ENCODE data around the gene KCNIP4. TPM values are rescaled to one million over a fixed set of nuclear protein-coding genes. Genes with fewer than 3 reads are reported as not detected.

The KCNIP4 gene
- total RNA-seq, 4 donors from 2014 or later = 1.3 to 11.1 TPM; not detected in 2

- Histone ChIP-seq H3K27me3 (no peaks in the 10 kb centered on the region), H3K36me3 (no peaks in the 10 kb centered on the region), H3K4me1 (no peaks in the 10 kb centered on the region), H3K9me3 (no peaks in the 10 kb centered on the region), H3K27ac (no peak overlapping the region), H3K4me3 (no peak overlapping the region)
- DNase-seq = no peak
- intact Hi-C loops (cut with DNase I; ENCODE audit: low total_unique reads) = no loop called here
- TF ChIP-seq CTCF (IDR thresholded peaks at IDR 0.05) = no peak
- no peak for TF ChIP-seq POLR2A (IDR thresholded peaks at IDR 0.05)
These were observed 417.5 kb downstream of the KCNIP4 start for GRCh38 chr4:21531048-21531447.

- intact Hi-C loops (cut with DNase I; ENCODE audit: low total_unique reads) = no loop called here
- Histone ChIP-seq H3K27ac (no peak overlapping the region), H3K4me3 (no peak overlapping the region), H3K36me3 (no peaks in the 10 kb centered on the region), H3K27me3 (no peaks in the 10 kb centered on the region), H3K4me1 (no peaks in the 10 kb centered on the region), H3K9me3 (no peaks in the 10 kb centered on the region)
- TF ChIP-seq CTCF (IDR thresholded peaks at IDR 0.05) = no peak
- TF ChIP-seq POLR2A (IDR thresholded peaks at IDR 0.05) = no peak
- DNase-seq = no peak
These were observed 419.4 kb downstream of the KCNIP4 start for GRCh38 chr4:21529214-21529613.

- intact Hi-C loops (cut with DNase I; ENCODE audit: low total_unique reads) = no loop called here
- H3K4me3 ChIP-seq = no peak overlapping the region
- no peaks in the 10 kb centered on the region for H3K27me3 ChIP-seq
- no peak overlapping the region for H3K27ac ChIP-seq
- no peak for DNase-seq
- H3K9me3 ChIP-seq = no peaks in the 10 kb centered on the region
- H3K36me3 ChIP-seq = no peaks in the 10 kb centered on the region
- no peak for TF ChIP-seq CTCF (IDR thresholded peaks at IDR 0.05)
- no peak for TF ChIP-seq POLR2A (IDR thresholded peaks at IDR 0.05)
- H3K4me1 ChIP-seq = no peaks in the 10 kb centered on the region
These were observed 426.3 kb downstream of the KCNIP4 start for GRCh38 chr4:21522296-21522695.

GRCh38 chr4:21517126-21517859 is 431.3 kb downstream of the KCNIP4 start:
- H3K27me3 ChIP-seq = no peaks in the 10 kb centered on the region
- H3K27ac ChIP-seq = no peak overlapping the region
- H3K4me1 ChIP-seq = no peaks in the 10 kb centered on the region
- TF ChIP-seq CTCF (IDR thresholded peaks at IDR 0.05) (no peak), POLR2A (IDR thresholded peaks at IDR 0.05) (no peak)
- DNase-seq = no peak
- H3K36me3 ChIP-seq = no peaks in the 10 kb centered on the region
- H3K9me3 ChIP-seq = no peaks in the 10 kb centered on the region
- H3K4me3 ChIP-seq = no peak overlapping the region
- intact Hi-C loops (cut with DNase I; ENCODE audit: low total_unique reads) = no loop called here

- no peak overlapping the region for H3K27ac ChIP-seq
- no peaks in the 10 kb centered on the region for H3K36me3 ChIP-seq
- no peaks in the 10 kb centered on the region for H3K9me3 ChIP-seq
- intact Hi-C loops (cut with DNase I; ENCODE audit: low total_unique reads) = loop anchor here (5.0 kb wide), 1 partner anchor 253 kb away; no protein-coding TSS in a partner anchor
- H3K4me3 ChIP-seq = no peak overlapping the region
- TF ChIP-seq CTCF (IDR thresholded peaks at IDR 0.05) (no peak), POLR2A (IDR thresholded peaks at IDR 0.05) (no peak)
- no peaks in the 10 kb centered on the region for H3K4me1 ChIP-seq
- no peaks in the 10 kb centered on the region for H3K27me3 ChIP-seq
- DNase-seq = no peak
These were observed 434.4 kb downstream of the KCNIP4 start for GRCh38 chr4:21514022-21514694.
